GM21619 (cell line): Measurements from ENCODE around the gene CPEB4.

Source experiments
- ATAC-seq: cut with Tn5 transposase; IDR thresholded peaks from one replicate; pipeline ENCODE4 v1.9.1; 2021; ENCODE audit not compliant: unreplicated experiment

The CPEB4 gene

DNA sequence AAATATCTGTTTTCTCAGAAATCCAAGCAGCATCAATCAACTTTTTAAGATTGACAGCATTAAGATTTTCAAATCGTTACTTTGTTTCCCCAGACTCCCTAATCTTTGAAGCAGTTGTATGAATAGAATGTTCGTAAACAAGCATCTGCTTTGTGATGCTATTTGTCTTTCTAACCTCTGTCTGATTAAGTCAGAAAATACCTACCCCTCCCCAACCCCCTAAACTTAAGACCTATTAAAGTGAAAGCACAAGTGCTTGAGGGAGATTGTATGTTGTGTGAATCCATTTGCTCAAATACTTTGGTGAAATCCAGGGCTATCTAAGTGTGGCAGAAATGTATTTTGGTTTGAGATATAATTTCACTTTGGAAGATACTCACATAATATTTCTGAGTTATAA lies 53.0 kb downstream of the CPEB4 start:
- ATAC-seq, result no peak

DNA sequence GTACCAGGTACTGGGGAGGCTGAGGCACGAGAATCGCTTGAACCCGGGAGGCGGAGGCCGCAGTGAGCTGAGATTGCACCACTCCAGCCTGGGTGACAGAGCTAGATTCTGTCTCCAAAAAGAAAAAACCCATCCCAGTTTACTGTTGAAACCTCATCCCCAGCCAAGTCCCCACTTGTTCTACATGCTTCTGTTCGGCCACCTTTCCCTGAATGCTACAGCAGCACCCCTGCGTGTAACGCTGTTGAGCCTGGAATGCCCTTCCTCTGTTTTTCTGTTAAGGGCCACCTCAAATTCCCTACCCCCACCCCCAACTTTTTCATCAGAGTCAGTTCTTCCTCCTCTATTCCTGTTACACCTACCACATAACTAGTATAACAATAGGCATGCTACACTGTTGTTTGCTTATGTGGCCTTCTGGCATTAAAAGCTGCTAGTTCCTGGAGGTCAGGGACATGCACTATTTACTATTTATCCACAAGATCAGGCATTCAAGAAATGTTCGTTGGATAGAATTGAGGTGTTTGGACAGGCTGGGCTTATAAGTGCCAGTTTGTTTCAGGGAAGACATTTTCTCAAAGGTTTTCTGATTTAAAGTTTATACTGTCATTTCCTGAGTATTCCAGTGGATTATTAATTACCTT lies 53.7 kb downstream of the CPEB4 start:
- ATAC-seq, result no peak

DNA sequence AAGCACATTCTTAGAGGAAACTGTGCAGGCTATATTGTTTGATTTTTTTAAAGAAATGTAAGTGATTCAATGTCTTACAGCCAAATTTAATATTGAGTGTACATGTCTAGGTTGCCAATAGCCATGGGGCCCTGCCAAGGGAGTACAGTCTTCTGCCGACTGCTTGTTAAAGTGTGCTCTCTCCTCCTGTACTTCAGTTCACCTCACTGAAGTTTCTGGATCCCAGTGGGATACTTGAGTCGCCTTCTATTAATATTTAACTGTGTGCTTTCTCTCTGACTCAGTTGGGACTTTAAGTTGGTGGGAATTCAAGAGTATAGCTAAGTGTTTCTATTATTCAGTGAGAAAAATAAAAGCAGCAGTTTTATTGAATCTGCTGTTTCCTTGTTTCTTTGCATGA lies 56.4 kb downstream of the CPEB4 start:
- ATAC-seq, result no peak

DNA sequence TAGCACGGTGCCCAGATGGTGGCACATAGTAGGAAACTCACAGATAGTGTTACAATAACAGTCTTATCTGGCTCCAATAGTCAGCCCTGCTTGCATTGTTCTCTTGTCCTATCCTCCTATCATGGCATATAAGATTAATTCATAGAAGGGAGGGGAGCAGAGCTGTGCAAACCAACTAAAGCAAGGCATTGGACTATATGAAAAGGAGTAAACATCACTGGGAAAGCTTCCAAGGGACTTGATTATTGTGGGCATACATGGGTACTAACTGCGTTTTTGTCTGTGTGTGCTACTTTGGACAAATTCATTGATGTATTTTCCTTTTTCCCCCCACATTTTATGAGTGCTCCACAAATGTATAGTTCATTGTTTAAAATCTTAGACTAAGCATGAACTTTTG lies 57.0 kb downstream of the CPEB4 start:
- ATAC-seq, result no peak

DNA sequence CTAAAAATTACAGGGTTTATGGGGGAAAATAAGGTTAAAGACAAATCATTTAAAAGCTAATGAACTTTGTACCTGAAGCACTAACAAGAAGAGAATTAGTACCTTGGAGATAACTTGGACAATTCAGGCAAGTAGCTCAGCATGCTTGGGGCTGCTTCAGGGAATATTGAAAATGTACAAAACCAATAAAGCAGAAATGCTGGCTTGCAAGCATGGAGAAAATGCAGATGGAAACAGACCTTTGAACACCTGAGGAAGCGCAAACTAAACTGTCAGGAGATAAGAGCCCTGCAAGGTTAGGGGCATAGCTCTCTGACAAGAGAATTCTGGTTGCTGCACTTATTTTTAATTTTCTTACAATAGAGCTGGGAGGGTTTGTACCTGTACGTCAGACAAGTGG lies 58.2 kb downstream of the CPEB4 start:
- no peak for ATAC-seq

DNA sequence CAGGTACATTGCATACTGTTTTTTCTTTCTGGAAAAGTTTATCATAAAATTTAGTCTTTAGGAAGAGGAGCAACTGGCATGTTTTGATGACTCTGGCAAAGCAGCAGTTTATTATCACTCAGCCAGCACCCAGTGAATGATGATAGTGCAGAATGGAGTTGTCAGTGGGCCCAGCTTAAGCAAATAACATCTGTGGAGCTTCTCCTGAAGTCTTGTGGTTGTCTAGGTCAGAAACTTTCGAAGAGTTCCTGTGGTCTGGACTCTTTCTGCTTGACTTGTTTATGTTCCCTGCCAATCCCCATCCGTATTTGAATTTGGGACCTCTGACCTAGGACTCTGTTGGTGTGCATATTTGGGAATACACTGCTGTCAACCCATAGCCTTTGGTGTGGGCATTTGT lies 62.7 kb downstream of the CPEB4 start:
- no peak for ATAC-seq

DNA sequence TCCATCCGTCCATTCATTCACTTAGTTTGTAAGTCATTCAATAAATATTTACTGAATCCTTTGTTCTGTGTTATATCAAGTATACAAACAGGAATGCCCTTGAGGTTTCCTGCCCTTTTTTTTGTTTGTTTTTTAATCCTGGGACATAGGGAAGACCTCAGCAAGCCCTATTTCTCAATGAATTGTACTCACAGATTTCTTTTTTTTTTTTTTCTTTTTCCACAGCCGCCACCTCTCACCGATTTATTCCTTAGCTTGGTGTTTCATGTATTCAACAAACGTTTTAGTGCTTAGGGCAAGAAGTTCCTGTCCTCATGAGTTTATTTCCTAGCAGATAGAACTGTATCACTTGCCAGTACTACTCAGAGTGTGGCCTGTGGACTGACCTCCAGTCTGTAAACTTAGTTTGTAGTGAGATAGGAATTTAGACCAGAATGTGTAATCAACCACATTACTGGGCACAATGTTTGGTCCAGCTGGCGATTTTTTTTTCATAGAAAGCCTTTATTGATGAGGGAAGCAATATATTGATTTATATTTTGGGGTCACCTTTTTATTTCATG lies 65.5 kb downstream of the CPEB4 start:
- ATAC-seq, result no peak

DNA sequence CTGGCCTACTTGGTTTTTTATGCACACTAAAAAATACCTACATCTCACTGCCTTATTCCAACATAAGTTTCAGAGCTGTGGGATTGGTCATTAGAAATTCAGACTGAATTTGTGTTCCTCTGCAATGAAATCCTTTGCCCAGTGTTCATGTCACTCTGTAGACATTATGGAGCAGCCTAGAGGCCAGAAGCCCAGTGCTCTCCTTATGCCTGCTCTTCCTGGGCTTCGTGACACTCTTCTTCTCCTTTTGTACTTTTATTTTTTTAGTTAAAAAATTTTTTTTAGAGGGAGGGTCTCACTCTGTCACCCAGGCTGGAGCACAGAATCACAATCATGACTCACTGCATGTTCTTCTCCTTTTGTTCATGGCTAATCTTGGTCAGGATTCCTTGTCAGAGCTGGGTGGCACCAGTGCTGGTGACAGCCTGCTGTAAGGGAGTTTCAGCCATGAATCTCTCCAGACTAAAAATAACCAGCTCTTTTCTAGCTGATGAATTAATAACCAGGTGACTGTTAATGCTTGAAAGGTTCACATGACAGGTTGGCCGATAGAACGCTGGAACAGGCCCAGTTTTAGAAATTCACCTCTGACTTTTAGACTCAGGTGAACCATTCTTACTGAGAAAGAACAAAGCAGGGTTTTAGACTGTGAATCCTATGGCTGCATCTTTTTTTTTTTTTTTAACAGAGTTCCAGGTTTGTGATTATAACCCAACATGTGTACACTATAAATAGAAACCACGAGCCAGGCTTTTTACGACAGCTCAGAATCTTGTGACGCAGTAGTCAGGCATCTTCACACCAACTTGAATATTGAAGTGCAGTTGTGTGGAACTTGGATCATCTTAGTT lies 66.7 kb downstream of the CPEB4 start:
- ATAC-seq, result no peak

DNA sequence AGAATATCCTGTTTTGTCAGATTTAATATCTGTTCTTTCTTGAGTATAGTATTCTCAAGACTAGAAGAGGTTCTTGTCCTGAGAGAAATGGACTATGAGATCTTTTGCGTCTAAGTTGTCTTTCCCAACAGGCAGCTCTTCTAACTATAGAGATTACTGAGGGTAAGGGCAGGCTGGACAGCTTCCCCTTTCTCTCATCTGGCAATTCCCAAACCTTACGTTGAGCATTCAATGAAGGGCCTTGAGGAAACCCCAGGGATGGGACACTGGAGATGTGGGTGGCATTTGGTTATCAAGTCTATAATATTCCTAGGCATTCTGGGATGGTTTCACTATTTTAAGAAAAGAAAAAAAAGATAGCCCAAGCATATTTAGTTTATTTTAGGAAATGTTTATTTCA lies 72.8 kb downstream of the CPEB4 start:
- no peak for ATAC-seq

DNA sequence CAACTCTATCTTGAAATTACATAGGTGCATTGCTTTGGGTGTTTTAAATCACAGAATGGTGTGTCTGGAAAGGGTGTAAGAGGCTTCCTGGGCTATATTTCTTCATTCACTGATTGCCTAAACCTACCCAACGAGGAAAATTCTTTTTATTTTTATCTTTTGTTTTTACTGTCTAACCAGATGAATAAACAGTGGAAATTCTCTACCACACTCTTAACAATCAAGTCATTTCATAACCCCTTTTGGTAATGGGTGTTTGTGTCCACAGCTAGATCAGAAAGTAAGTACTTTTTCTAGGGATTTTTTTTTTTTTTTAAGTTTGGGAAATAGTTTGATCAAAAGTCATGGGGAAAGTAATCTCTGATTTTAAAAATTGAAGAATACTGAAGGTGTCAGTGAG lies 73.3 kb downstream of the CPEB4 start:
- no peak for ATAC-seq

DNA sequence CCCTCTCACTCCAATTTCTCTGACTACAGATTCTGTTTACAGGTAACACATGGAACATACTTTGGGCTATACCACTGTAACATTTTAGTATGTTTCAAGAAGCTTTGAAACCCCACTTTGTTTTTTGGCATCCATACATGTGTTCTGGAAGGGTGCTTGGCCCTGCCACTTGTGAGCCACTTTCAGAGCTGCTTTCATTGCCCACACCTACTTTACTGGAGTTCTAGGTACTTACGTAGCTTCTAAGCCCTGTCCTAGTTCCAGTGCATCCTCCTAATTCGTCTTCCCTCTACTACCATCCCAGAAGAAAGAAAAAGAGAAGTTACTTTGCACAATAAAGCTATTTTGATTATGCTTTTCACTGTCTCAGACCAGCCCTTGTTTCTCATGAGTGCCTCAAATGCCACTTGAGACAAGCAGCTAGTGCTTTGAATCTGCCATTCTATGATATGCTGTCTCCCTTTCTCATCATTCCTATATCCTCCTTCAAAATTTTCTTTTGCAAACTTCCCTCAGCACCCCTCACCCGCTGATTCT lies 74.4 kb downstream of the CPEB4 start:
- ATAC-seq, result no peak

DNA sequence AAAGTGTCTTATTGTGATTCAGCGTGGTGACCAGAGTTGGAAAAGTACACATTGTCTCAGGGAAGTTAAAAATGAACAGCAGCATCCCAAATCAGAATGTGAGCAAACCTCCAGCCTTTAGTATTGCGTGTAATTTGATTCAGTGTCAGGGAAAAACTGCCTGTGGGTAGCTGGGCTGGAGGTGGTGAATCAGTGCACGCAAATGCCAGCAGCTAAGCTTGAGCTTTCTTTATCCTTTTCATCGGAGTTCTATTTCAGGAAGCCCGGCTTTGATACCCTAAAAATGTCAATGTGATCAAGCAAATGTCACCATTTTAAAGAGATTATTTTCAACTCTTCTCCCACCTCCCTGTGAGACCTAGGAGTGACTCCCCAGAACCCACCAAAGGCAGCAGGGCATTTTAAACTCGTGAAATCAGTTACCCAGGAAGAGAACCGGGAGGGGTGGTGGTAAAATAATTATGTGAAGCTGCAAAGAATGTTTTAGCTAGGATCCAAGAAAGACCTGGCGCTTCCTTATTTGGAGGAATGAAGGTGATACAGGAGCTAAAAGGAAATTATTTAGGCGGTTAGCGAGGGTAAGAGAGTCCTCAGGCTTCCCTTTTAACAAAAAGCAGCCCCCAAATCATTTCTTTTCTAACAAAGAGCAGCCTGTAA lies 75.2 kb downstream of the CPEB4 start:
- ATAC-seq, result no peak

DNA sequence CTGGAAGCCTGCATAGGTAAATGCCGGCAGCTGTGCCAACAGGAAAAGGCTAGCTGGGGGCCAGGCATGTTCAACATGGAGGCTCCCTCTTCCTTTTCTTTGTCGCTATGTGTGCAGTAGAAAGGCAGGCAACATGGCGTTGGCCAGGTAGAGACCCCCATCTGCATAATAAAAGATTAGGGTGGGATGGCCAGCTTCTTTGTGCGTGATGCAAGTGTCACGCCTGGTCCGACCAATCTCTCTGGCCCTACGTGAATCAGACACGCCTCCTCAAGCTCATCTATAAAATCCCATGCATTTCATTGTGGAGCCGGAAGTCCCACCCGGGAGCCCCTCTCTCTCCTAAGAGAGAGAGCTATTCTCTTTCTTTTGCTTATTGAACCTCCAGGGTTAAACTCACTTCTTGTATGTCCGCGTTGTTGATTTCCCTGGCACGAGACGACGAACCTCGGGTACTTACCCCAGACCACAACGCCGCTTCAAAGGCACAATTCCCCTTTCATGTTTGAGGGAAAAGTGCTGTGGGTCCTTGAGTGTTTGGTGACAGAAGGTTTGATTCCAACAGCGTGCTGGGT lies 75.8 kb downstream of the CPEB4 start:
- ATAC-seq, result no peak

DNA sequence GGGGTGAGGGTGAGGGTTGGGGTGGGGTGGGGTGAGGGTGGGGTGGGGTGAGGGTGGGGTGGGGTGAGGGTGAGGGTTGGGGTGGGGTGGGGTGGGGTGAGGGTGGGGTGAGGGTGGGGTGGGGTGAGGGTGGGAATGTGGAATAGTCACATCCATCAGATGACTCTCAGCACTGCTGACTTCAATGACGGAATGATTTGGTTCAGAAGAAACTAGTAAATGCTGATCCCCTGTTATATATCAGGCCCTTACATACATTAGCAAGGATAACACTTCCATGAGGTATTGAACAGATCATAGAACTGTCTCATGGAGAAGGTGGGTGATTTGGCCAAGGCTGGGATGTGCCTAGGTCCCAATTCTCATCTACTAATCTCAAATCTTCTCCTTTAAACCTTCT lies 76.4 kb downstream of the CPEB4 start:
- ATAC-seq, result no peak

DNA sequence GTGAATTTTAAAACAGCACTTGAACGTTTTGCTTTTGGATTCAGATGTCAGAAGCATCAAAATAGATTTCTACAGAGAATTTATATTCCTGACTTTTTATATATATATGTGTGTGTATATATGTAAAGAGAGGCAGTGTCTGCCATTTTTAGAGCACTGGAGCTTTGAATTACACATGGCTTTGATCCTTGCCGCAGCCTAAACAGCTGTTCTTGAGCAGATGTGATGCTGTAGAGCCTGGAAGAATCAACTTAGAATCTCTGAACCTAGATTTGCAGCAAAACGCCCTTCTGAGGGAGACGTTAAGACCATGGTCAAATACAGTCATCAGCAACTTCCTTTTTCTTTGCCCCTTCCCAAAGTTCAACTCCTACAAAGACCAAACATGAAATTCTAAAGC lies 79.1 kb downstream of the CPEB4 start:
- no peak for ATAC-seq

DNA sequence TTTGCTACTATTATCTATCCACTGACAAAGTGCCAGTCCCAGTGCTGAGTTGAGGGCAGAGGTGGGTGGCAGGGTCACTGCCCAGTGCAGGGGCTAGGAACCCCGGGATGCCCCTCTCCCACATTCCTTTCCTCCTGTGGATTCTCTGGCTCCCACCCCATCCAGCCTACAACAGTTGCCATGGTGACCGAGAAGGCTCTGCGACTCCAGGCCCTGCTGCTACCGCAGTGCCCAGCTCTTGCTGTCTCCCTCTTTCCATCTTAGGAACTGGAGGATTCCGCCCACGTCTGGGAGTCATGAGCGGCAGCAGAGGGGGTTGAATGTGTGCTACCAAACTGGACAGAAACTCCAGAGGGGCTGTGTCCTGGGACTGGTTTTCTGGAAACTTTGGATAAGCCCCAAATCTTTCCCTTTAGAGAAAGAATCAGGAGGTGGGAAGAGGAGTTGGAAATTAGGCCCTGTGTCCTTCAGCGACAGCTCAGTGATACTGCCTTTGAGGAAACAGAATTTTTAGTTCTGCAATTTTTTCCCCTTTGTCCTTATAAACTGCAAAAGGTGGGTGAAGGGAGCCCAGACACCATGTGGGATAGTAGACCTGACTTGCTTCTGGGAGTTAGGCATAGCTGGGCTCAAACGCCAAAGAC lies 80.1 kb downstream of the CPEB4 start:
- no peak for ATAC-seq

DNA sequence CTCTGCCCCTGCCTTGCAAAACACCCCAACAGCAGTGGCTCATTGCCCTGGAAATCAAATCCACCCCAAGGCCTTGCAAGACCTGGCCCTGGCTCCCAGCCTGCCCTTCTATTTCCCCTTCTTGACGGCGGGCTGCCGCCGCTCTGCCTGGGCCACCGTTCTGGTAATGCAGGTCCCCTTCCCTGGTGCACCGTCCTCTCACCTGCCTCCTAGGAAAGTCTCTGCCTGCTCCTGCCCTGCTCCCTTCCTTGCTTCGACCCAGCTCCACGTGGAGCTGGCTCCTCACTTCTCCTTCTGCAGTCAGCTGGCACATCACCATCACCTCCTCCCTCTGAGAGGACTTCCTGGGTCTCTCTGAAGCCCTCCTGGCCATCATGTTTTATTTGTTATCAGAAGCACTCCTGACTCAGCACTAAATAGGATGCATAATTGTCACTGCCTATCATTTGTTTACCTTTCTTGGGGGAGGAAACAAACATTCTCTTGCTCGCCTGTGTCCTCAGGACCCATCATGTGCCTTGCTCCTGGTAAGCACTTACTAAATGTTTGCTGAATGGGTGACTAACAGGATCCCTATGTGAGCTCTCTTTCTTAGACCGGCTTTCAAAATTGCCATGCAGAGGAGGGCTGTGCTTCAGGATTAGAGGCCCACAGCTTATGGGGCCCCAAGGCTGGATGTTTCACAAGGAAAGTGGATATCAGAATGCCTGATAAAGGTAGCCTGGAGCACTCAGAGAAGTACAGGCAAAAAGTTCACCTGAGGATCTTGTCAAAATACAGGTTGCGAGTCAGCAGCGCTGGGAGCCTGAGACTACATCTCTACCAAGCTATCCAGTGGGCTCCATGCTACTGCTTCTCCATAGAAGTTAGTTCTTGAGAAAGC lies 81.3 kb downstream of the CPEB4 start:
- no peak for ATAC-seq

DNA sequence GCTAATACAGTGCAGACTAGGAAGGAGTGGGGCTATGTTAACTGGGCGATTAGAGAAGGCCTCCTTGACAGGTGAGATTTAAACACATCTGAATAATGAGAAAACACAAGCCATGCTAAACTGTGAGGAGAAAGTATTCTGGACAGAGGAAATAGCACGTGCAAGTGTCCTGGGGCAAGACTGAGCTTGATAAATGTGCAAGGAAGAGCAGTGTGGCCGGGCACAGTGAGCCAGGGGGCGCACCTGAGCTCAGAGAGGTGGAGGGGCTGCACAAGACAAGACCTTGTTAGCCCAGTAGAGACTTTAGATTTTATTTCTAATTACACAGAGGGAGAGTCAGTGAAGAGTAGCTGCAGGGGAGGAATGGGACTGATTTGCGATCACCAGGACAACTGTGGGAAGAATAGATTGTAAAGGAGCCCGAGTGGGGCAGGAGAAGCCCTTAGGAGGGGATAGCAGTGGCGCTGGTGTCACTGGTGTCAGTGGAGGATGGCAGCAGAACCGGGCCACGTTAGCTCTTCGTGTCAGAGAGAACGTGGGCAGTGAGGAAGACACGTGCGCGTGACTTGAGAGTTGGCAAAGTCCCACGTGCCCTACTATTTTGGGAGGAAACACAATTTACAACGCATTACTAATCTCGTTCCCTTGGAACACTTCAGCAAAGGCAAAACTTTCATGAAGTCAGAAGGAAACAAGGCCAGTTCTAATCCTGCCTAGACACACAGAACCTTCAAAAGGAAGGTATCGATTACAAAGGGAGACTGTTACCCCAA lies 82.9 kb downstream of the CPEB4 start:
- no peak for ATAC-seq
